IMR-90 (cell line): ENCODE data around the gene RNF166. TPM values are rescaled to one million over a fixed set of nuclear protein-coding genes. Genes with fewer than 3 reads are reported as not detected.

ENCODE experiments used
- ATAC-seq: fragments of 200-7000 bp; cut with Tn5 transposase; 2 replicates; pipeline ENCODE4 v1.9.1; 2020; ENCODE audit warnings: low read depth, mild to moderate bottlenecking, moderate library complexity
- BruUV-seq: library from RNA; stranded (reverse); fragments of 400-500 nt; replicated peaks from 2 replicates; lab custom pipeline; 2021; lab: Mats Ljungman, UMichigan
- CTCF ChIA-PET: fragments of 300-600 bp; formaldehyde crosslinking; extraction: SDS; loops from one replicate; lab custom pipeline; 2021; ENCODE audit warnings: antibody characterized with exemption; lab: Yijun Ruan, JAX
- POLR2A ChIA-PET: fragments of 300-600 bp; sonication (Branson Sonifier 250); formaldehyde crosslinking; loops from one replicate; lab custom pipeline; 2022; ENCODE audit warnings: antibody characterized with exemption; ENCODE audit not compliant: unreplicated experiment; lab: Charles Lee
- DNase-seq: peaks from one replicate; pipeline ENCODE4 v3.0.0; 2013
- H2AFZ ChIP-seq: replicated peaks from 2 replicates; pipeline ENCODE3; 2013; ENCODE audit warnings: low read length, mild to moderate bottlenecking; ENCODE audit not compliant: poor library complexity
- H2AK5ac ChIP-seq: 2 replicates; pipeline ENCODE4 v1.6.1; 2013; ENCODE audit warnings: low read depth, low read length, inconsistent platforms
- H2AK9ac ChIP-seq: replicated peaks from 2 replicates; pipeline ENCODE3; 2013; ENCODE audit warnings: mild to moderate bottlenecking, low read depth, low read length, moderate library complexity; ENCODE audit not compliant: poor library complexity
- H2BK120ac ChIP-seq: 2 replicates; pipeline ENCODE4 v1.6.1; 2013; ENCODE audit warnings: low read depth, low read length, inconsistent platforms
- H2BK15ac ChIP-seq: 3 replicates; pipeline ENCODE4 v1.6.1; 2013; ENCODE audit warnings: low read depth, low read length, inconsistent platforms
- H2BK20ac ChIP-seq: 2 replicates; pipeline ENCODE4 v1.6.1; 2013; ENCODE audit warnings: low read depth, mild to moderate bottlenecking, inconsistent platforms, low read length, moderate library complexity
- H2BK5ac ChIP-seq: 2 replicates; pipeline ENCODE4 v1.6.1; 2013; ENCODE audit warnings: mild to moderate bottlenecking, low read depth, low read length, inconsistent platforms; ENCODE audit not compliant: poor library complexity, severe bottlenecking
- H3K14ac ChIP-seq: replicated peaks from 2 replicates; pipeline ENCODE4 v1.6.1; 2013; ENCODE audit warnings: low read depth, low read length, inconsistent platforms
- H3K18ac ChIP-seq: 2 replicates; pipeline ENCODE4 v1.6.1; 2013; ENCODE audit warnings: low read depth, low read length, control low read depth
- H3K23ac ChIP-seq: 2 replicates; pipeline ENCODE4 v1.6.1; 2013; ENCODE audit warnings: low read depth, low read length, inconsistent platforms
- H3K27ac ChIP-seq: 2 replicates; pipeline ENCODE4 v1.5.1; 2013; ENCODE audit warnings: mild to moderate bottlenecking, control low read depth, low read length; ENCODE audit not compliant: insufficient read depth
- H3K27me3 ChIP-seq: 2 replicates; pipeline ENCODE4 v1.6.1; 2013; ENCODE audit warnings: low read length; ENCODE audit not compliant: control insufficient read depth, insufficient read depth
- H3K36me3 ChIP-seq: 2 replicates; pipeline ENCODE4 v1.6.1; 2013; ENCODE audit warnings: low read length, mixed read lengths; ENCODE audit not compliant: control insufficient read depth, insufficient read depth
- H3K4ac ChIP-seq: 2 replicates; pipeline ENCODE4 v1.6.1; 2013; ENCODE audit warnings: low read depth, low read length, inconsistent platforms
- H3K4me1 ChIP-seq: 2 replicates; pipeline ENCODE4 v1.6.1; 2013; ENCODE audit warnings: low read length, mixed read lengths; ENCODE audit not compliant: control insufficient read depth, insufficient read depth
- H3K4me2 ChIP-seq: 2 replicates; pipeline ENCODE4 v1.6.1; 2013; ENCODE audit warnings: low read depth, mild to moderate bottlenecking, control low read depth, low read length, moderate library complexity
- H3K4me3 ChIP-seq: 2 replicates; pipeline ENCODE4 v1.5.1; 2013; ENCODE audit warnings: low read depth, mild to moderate bottlenecking, control low read depth, low read length, moderate library complexity; ENCODE audit not compliant: insufficient read depth
- H3K56ac ChIP-seq: 2 replicates; pipeline ENCODE4 v1.6.1; 2013; ENCODE audit warnings: low read length, inconsistent platforms; ENCODE audit not compliant: insufficient read depth; ENCODE audit errors: extremely low read depth
- H3K79me1 ChIP-seq, 2 experiments: 2 replicates each; pipeline ENCODE4 v1.6.1; 2013; ENCODE audit warnings: low read length in 2 of 2, inconsistent platforms in 1 of 2, low read depth in 1 of 2
- H3K9ac ChIP-seq: 2 replicates; pipeline ENCODE4 v1.6.1; 2013; ENCODE audit warnings: low read depth, low read length, control low read depth
- H3K9me1 ChIP-seq: 2 replicates; pipeline ENCODE4 v1.6.1; 2013; ENCODE audit warnings: low read length, inconsistent platforms; ENCODE audit not compliant: insufficient read depth
- H3K9me3 ChIP-seq: 2 replicates; pipeline ENCODE4 v1.6.1; 2013; ENCODE audit warnings: low read length; ENCODE audit not compliant: control insufficient read depth, insufficient read depth
- H4K20me1 ChIP-seq: 2 replicates; pipeline ENCODE4 v1.6.1; 2013; ENCODE audit warnings: low read length, inconsistent platforms; ENCODE audit not compliant: insufficient read depth
- H4K5ac ChIP-seq: 2 replicates; pipeline ENCODE4 v1.6.1; 2013; ENCODE audit warnings: mild to moderate bottlenecking, low read depth, low read length, control low read depth
- H4K8ac ChIP-seq, 2 experiments: 2 replicates each; pipeline ENCODE4 v1.6.1; 2013; ENCODE audit warnings: low read depth in 2 of 2, low read length in 2 of 2, control low read depth in 1 of 2, inconsistent platforms in 1 of 2
- H4K91ac ChIP-seq: 2 replicates; pipeline ENCODE4 v1.6.1; 2013; ENCODE audit warnings: low read depth, low read length, inconsistent platforms; ENCODE audit not compliant: insufficient read depth
- BHLHE40 ChIP-seq: fragments of 150-350 bp; IDR thresholded peaks from 2 replicates; pipeline ENCODE4 v1.6.1; 2016; ENCODE audit warnings: mild to moderate bottlenecking, low read depth, low read length
- CEBPB ChIP-seq: IDR thresholded peaks from 2 replicates; pipeline ENCODE4 v1.6.1; 2012; ENCODE audit warnings: low read depth, low read length, improper control_type of control experiment
- CHD1 ChIP-seq: IDR thresholded peaks from 2 replicates; pipeline ENCODE4 v1.6.1; 2012; ENCODE audit warnings: low read depth, low read length, improper control_type of control experiment
- CTCF ChIP-seq: conservative IDR thresholded peaks from 2 replicates; pipeline ENCODE4 v1.5.1; 2012; ENCODE audit warnings: mild to moderate bottlenecking, low read depth, low read length, improper control_type of control experiment
- ELK1 ChIP-seq: fragments of 150-350 bp; IDR thresholded peaks from 2 replicates; pipeline ENCODE4 v1.6.1; 2016; ENCODE audit warnings: low read depth, mild to moderate bottlenecking, low read length, moderate library complexity, borderline replicate concordance
- FOS ChIP-seq: fragments of 150-350 bp; IDR thresholded peaks from 2 replicates; pipeline ENCODE4 v1.6.1; 2016; ENCODE audit warnings: low read depth, low read length
- MAFK ChIP-seq: IDR thresholded peaks from 2 replicates; pipeline ENCODE4 v1.6.1; 2012; ENCODE audit warnings: low read depth, low read length, improper control_type of control experiment
- MXI1 ChIP-seq: IDR thresholded peaks from 2 replicates; pipeline ENCODE4 v1.6.1; 2012; ENCODE audit warnings: low read depth, mild to moderate bottlenecking, low read length, moderate library complexity, borderline replicate concordance
- POLR2A ChIP-seq: IDR thresholded peaks from 2 replicates; pipeline ENCODE4 v1.6.1; 2012; ENCODE audit warnings: mild to moderate bottlenecking, low read depth, low read length
- RFX5 ChIP-seq: IDR thresholded peaks from 2 replicates; pipeline ENCODE4 v1.8.0; 2012; ENCODE audit warnings: low read depth, mild to moderate bottlenecking, low read length, moderate library complexity
- USF2 ChIP-seq: fragments of 150-350 bp; IDR thresholded peaks from 2 replicates; pipeline ENCODE4 v1.6.1; 2017; ENCODE audit warnings: mild to moderate bottlenecking, antibody characterized with exemption, low read length, low read depth
- WGBS, 2 experiments: methylation state at CpG; one replicate each; pipeline versions ENCODE4 v1.1.5 to v1.1.7; 2013; ENCODE audit warnings: missing lambda C conversion rate in 2 of 2; ENCODE audit not compliant: insufficient read length in 1 of 2; ENCODE audit errors: extremely low coverage in 2 of 2; 5-methylcytosine and 5-hydroxymethylcytosine counted together
- dilution Hi-C: fragments of 300-500 bp; cut with HindIII; formaldehyde crosslinking; loops from one replicate; pipeline ENCODE4 v1.14.3; 2018; ENCODE audit warnings: low sequenced_read_pairs; ENCODE audit not compliant: unreplicated experiment
- in situ Hi-C: fragments of 300-500 bp; cut with MboI; formaldehyde crosslinking; loops from 3 replicates; pipeline ENCODE4 v1.14.3; 2019; ENCODE audit warnings: low sequenced_read_pairs, inconsistent platforms, mixed read lengths
- intact Hi-C: fragments of 100-400 bp; cut with micrococcal nuclease; formaldehyde crosslinking; loops from 2 replicates; pipeline ENCODE4 v1.10.0; 2022
- polyA plus RNA-seq, 3 experiments: library from polyadenylated mRNA; depleted of rRNA; stranded (reverse); fragments of >200 nt; gene quantifications; 2 replicates each; pipeline ENCODE4 v1.2.3, GENCODE V29; 2012; ENCODE audit warnings: low replicate concordance in 1 of 3
- total RNA-seq: library from RNA; depleted of rRNA; stranded (reverse); fragments of >200 nt; gene quantifications from 2 replicates; pipeline ENCODE4 v1.2.3, GENCODE V29; 2012

Gene RNF166
- total and polyA plus RNA-seq, 2 of the 4 experiments (the other 2 are of a cell fraction), result 8.1 to 17.4 TPM

GRCh38 chr16:88713054-88713453 lies 6.8 kb upstream of the RNF166 start:
- Histone ChIP-seq H2AK5ac (no peak overlapping the region), H3K4me1 (no peaks in the 10 kb centered on the region), H4K8ac (no peak overlapping the region), H2BK5ac (no peak overlapping the region), H2BK120ac (no peak overlapping the region), H2AK9ac (no peak overlapping the region), H4K91ac (no peak overlapping the region), H3K36me3 (peaks cover 48% of the 10 kb centered on the region), H3K4me2 (no peak overlapping the region), H3K56ac (no peak overlapping the region), H2BK15ac (no peak overlapping the region), H3K4ac (no peak overlapping the region), H3K27me3 (no peaks in the 10 kb centered on the region), H3K14ac (no peak overlapping the region), H3K27ac (no peak overlapping the region), H4K5ac (no peak overlapping the region), H3K4me3 (no peak overlapping the region), H4K20me1 (peaks cover 46% of the 10 kb centered on the region), H3K18ac (no peak overlapping the region), H3K9me3 (no peaks in the 10 kb centered on the region), H3K9me1 (no peaks in the 10 kb centered on the region), H3K23ac (no peak overlapping the region), H2AFZ (no peak overlapping the region), H2BK20ac (no peak overlapping the region), H3K79me1 (peaks cover 6 to 44% of the 10 kb centered on the region in 2 experiments; a peak in 3 of 4 replicates), H3K9ac (no peak overlapping the region)
- ChIA-PET POLR2A (no interaction called here), CTCF (no interaction called here)
- in situ Hi-C loops, result no loop called here
- WGBS, 2 experiments, result 90% methylated on average over 2 of the region's 15 CpGs; no CpG with 5 or more reads in 1 of the 2 experiments
- ATAC-seq (no peak), DNase-seq (no peak)
- BruUV-seq, result no TSS peak
- intact Hi-C loops, result no loop called here
- TF ChIP-seq CHD1 (no peak), CTCF (no peak), CEBPB (no peak), USF2 (no peak), POLR2A (no peak), MXI1 (no peak), ELK1 (no peak), FOS (no peak), RFX5 (no peak), MAFK (no peak), BHLHE40 (no peak)
- dilution Hi-C loops, result no loop called here
